ENCODE measurements around the gene SEMA4D. TPM values are rescaled to one million over a fixed set of nuclear protein-coding genes. Genes with fewer than 3 reads are reported as not detected.

SEMA4D gene
- total and polyA plus RNA-seq, 9 of the 15 experiments (the other 6 are each of a cell fraction or from before 2014, with no cell fraction given): 0.38 to 5.1 (median 1.8) TPM

- TF ChIP-seq, protein P1, sequence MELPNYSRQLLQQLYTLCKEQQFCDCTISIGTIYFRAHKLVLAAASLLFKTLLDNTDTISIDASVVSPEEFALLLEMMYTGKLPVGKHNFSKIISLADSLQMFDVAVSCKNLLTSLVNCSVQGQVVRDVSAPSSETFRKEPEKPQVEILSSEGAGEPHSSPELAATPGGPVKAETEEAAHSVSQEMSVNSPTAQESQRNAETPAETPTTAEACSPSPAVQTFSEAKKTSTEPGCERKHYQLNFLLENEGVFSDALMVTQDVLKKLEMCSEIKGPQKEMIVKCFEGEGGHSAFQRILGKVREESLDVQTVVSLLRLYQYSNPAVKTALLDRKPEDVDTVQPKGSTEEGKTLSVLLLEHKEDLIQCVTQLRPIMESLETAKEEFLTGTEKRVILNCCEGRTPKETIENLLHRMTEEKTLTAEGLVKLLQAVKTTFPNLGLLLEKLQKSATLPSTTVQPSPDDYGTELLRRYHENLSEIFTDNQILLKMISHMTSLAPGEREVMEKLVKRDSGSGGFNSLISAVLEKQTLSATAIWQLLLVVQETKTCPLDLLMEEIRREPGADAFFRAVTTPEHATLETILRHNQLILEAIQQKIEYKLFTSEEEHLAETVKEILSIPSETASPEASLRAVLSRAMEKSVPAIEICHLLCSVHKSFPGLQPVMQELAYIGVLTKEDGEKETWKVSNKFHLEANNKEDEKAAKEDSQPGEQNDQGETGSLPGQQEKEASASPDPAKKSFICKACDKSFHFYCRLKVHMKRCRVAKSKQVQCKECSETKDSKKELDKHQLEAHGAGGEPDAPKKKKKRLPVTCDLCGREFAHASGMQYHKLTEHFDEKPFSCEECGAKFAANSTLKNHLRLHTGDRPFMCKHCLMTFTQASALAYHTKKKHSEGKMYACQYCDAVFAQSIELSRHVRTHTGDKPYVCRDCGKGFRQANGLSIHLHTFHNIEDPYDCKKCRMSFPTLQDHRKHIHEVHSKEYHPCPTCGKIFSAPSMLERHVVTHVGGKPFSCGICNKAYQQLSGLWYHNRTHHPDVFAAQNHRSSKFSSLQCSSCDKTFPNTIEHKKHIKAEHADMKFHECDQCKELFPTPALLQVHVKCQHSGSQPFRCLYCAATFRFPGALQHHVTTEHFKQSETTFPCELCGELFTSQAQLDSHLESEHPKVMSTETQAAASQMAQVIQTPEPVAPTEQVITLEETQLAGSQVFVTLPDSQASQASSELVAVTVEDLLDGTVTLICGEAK (IDR thresholded peaks at IDR 0.05): peak; percentile 97
- TF ChIP-seq, protein P1 (CRISPR knock-in tag; IDR thresholded peaks at IDR 0.05): no peak
- TF ChIP-seq DNMT1 (IDR thresholded peaks at IDR 0.05) (0 out of 2 replicates have a peak, but pooled peaks have one; percentile 56), ZNF589 (CRISPR knock-in tag; IDR thresholded peaks at IDR 0.05; ENCODE audit: low read depth) (peak; percentile 58; the same call in 1 of the 2 replicates), BRD4 (IDR thresholded peaks at IDR 0.05) (0 out of 2 replicates have a peak, but pooled peaks have one; percentile 60), THAP12 (CRISPR knock-in tag; IDR thresholded peaks at IDR 0.05) (peak; percentile 57; the same call in 1 of the 2 replicates), ZNF124 (CRISPR knock-in tag; IDR thresholded peaks at IDR 0.05) (no peak), MED1 (CRISPR knock-in tag; IDR thresholded peaks at IDR 0.05; ENCODE audit: borderline replicate concordance) (no peak)
- TF ChIP-seq, protein P2, sequence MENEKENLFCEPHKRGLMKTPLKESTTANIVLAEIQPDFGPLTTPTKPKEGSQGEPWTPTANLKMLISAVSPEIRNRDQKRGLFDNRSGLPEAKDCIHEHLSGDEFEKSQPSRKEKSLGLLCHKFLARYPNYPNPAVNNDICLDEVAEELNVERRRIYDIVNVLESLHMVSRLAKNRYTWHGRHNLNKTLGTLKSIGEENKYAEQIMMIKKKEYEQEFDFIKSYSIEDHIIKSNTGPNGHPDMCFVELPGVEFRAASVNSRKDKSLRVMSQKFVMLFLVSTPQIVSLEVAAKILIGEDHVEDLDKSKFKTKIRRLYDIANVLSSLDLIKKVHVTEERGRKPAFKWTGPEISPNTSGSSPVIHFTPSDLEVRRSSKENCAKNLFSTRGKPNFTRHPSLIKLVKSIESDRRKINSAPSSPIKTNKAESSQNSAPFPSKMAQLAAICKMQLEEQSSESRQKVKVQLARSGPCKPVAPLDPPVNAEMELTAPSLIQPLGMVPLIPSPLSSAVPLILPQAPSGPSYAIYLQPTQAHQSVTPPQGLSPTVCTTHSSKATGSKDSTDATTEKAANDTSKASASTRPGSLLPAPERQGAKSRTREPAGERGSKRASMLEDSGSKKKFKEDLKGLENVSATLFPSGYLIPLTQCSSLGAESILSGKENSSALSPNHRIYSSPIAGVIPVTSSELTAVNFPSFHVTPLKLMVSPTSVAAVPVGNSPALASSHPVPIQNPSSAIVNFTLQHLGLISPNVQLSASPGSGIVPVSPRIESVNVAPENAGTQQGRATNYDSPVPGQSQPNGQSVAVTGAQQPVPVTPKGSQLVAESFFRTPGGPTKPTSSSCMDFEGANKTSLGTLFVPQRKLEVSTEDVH (IDR thresholded peaks at IDR 0.05; ENCODE audit: low read depth, partially characterized antibody): peak; percentile 94
Observed at GRCh38 chr9:89318123-89319014, 179.5 kb downstream of the SEMA4D start, which contains the start of gene SECISBP2 (continued).

All from K562 (cell line).